ENCODE data around the gene PGK1. TPM values are rescaled to one million over a fixed set of nuclear protein-coding genes. Genes with fewer than 3 reads are reported as not detected.
A peak's percentile ranks its signal among the peaks of the same experiment; 100 is the strongest.
"Not testable (repeated sequence)": the region's sequence is repeated elsewhere in the genome, so short reads cannot be mapped to it uniquely, and the experiment has no call there.

Gene PGK1
- total and polyA plus RNA-seq, 12 donors: 69.4 to 524 (median 320) TPM

GRCh38 chrX:78133238-78133960 is 29.4 kb downstream of the PGK1 start:
- Histone ChIP-seq H3K27me3 (no peaks in the 10 kb centered on the region), H3K4me3 (no peak overlapping the region), H3K36me3 (replicated peaks in 1 of 2) (peaks cover 0 to 14% of the 10 kb centered on the region in 2 donors), H3K27ac (no peak overlapping the region), H3K9me3 (replicated peaks in 1 of 3) (no peaks in the 10 kb centered on the region), H3K4me1 (replicated peaks in 1 of 2) (no peaks in the 10 kb centered on the region)
- intact Hi-C loops (cut with DNase I): no loop called here
- no peak for TF ChIP-seq POLR2A (IDR thresholded peaks at IDR 0.05)
- no peak for TF ChIP-seq CTCF (IDR thresholded peaks at IDR 0.05)
- 67 to 84% (median 76%) methylated on average over 4 of the region's 4 CpGs for WGBS, 4 donors
- no peak for DNase-seq

GRCh38 chrX:78139160-78140123 is 35.4 kb downstream of the PGK1 start, which contains the start of gene TAF9B:
TAF9B (minus strand) TSS chrX:78139650; CDS start chrX:78139611, 39 bp downstream.
- peak within 1 kb of the TSS in 4 of 5 donors; percentile 70 to 85 (median 79) for H3K27ac ChIP-seq
- no peaks in the 10 kb centered on the region for H3K4me1 ChIP-seq (replicated peaks in 1 of 2)
- 4 to 32% (median 23%) methylated on average over 6 to 59 of the region's 59 CpGs for WGBS, 4 donors
- no peaks in the 10 kb centered on the region for H3K36me3 ChIP-seq (replicated peaks in 1 of 2)
- peak; percentile 84 to 90 (median 87) for DNase-seq
- peak within 1 kb of the TSS in 2 of 4 donors; percentile 58 to 59 for H3K4me3 ChIP-seq
- TF ChIP-seq POLR2A (IDR thresholded peaks at IDR 0.05) (peak in 1 of 2 donors; percentile 72), CTCF (IDR thresholded peaks at IDR 0.05) (no peak)
- no peaks in the 10 kb centered on the region for H3K9me3 ChIP-seq (replicated peaks in 1 of 3)
- H3K27me3 ChIP-seq: no peaks in the 10 kb centered on the region
- intact Hi-C loops (cut with DNase I): no loop called here

GRCh38 chrX:78140206-78140605 is 36.2 kb downstream of the PGK1 start:
- intact Hi-C loops (cut with DNase I): no loop called here
- Histone ChIP-seq H3K4me3 (peak overlapping the region in 1 of 4 donors; percentile 58), H3K27ac (no peak overlapping the region), H3K9me3 (replicated peaks in 1 of 3) (no peaks in the 10 kb centered on the region), H3K27me3 (no peaks in the 10 kb centered on the region), H3K36me3 (replicated peaks in 1 of 2) (no peaks in the 10 kb centered on the region), H3K4me1 (replicated peaks in 1 of 2) (no peaks in the 10 kb centered on the region)
- 80 to 95% (median 86%) methylated on average over 8 to 9 of the region's 9 CpGs for WGBS, 4 donors
- DNase-seq: no peak
- TF ChIP-seq POLR2A (IDR thresholded peaks at IDR 0.05) (no peak), CTCF (IDR thresholded peaks at IDR 0.05) (no peak)

- H3K27me3 ChIP-seq; H3K4me1 ChIP-seq (replicated peaks in 1 of 2); H3K27ac ChIP-seq; H3K36me3 ChIP-seq (replicated peaks in 1 of 2); DNase-seq; H3K4me3 ChIP-seq; intact Hi-C loops (cut with DNase I): not testable (repeated sequence)
- 87 to 96% (median 90%) methylated on average over 5 of the region's 5 CpGs for WGBS, 4 donors
- peaks cover 0 to 16% (median 0%) of the 10 kb centered on the region in 3 donors for H3K9me3 ChIP-seq (replicated peaks in 1 of 3)
Observed at GRCh38 chrX:78147002-78147540, 43.0 kb downstream of the PGK1 start.

GRCh38 chrX:78157373-78157772 is 53.3 kb downstream of the PGK1 start:
- H3K9me3 ChIP-seq (replicated peaks in 1 of 3); H3K36me3 ChIP-seq (replicated peaks in 1 of 2); H3K4me1 ChIP-seq (replicated peaks in 1 of 2); H3K27me3 ChIP-seq; H3K27ac ChIP-seq; intact Hi-C loops (cut with DNase I); DNase-seq; H3K4me3 ChIP-seq: not testable (repeated sequence)
- whole genome bisulfite sequencing, 4 donors: 69 to 81% methylated on average over 2 of the region's 2 CpGs; no CpG with 5 or more reads in 2 of the 4 donors

- 66 to 85% (median 82%) methylated on average over 4 to 10 of the region's 10 CpGs for WGBS, 4 donors
- H3K27ac ChIP-seq; H3K4me1 ChIP-seq (replicated peaks in 1 of 2); H3K9me3 ChIP-seq (replicated peaks in 1 of 3); intact Hi-C loops (cut with DNase I); H3K36me3 ChIP-seq (replicated peaks in 1 of 2); H3K4me3 ChIP-seq; DNase-seq; H3K27me3 ChIP-seq: not testable (repeated sequence)
Observed at GRCh38 chrX:78157846-78158245, 53.8 kb downstream of the PGK1 start.

GRCh38 chrX:78160711-78161110 is 56.7 kb downstream of the PGK1 start:
- H3K27ac ChIP-seq; intact Hi-C loops (cut with DNase I); DNase-seq; H3K36me3 ChIP-seq (replicated peaks in 1 of 2); H3K4me3 ChIP-seq; H3K9me3 ChIP-seq (replicated peaks in 1 of 3); H3K27me3 ChIP-seq; H3K4me1 ChIP-seq (replicated peaks in 1 of 2): not testable (repeated sequence)
- WGBS, 4 donors: 64 to 88% (median 72%) methylated on average over 4 of the region's 4 CpGs

Measured in adrenal gland (tissue), 12 donors.